B cell (primary cell): Measurements from ENCODE around the gene BRWD1. TPM values are rescaled to one million over a fixed set of nuclear protein-coding genes. Genes with fewer than 3 reads are reported as not detected.

Experiments used
- ATAC-seq: fragments of 200-7000 bp; cut with Tn5 transposase; one replicate; pipeline ENCODE4 v1.10.0; 2021; ENCODE audit warnings: low read depth, mild to moderate bottlenecking, moderate number of reproducible peaks, moderate library complexity
- CTCF ChIA-PET: fragments of 350-600 bp; sonication (Branson Sonifier 250); formaldehyde crosslinking; loops from one replicate; lab custom pipeline; 2021; ENCODE audit warnings: antibody characterized with exemption, inconsistent platforms; lab: Charles Lee
- POLR2A ChIA-PET: fragments of 350-600 bp; sonication (Branson Sonifier 250); formaldehyde crosslinking; loops from one replicate; lab custom pipeline; 2021; ENCODE audit warnings: antibody characterized with exemption; lab: Charles Lee
- DNase-seq: peaks from one replicate; pipeline ENCODE4 v3.0.0; 2013
- H2AFZ ChIP-seq: 2 replicates; pipeline ENCODE4 v1.6.1; 2012; ENCODE audit warnings: mild to moderate bottlenecking, low read depth, low read length; ENCODE audit not compliant: insufficient read depth, poor library complexity, severe bottlenecking
- H3K27ac ChIP-seq, 2 donors: 1 replicate in 1 of 2; 2 replicates in 1 of 2; pipeline ENCODE4 v1.5.1; 2012 to 2013; ENCODE audit warnings: low read length in 2 of 2, mild to moderate bottlenecking in 2 of 2, moderate library complexity in 1 of 2
- H3K27me3 ChIP-seq, 4 experiments: fragments of 200-600 bp in 1 of 4; sonication (generic) in 1 of 4; replicated peaks in 1 of 4; 1 replicate in 2 of 4; 2 replicates in 2 of 4; pipeline versions ENCODE4 v1.6.1 to v1.7.0; 2013 to 2016; ENCODE audit warnings: low read length in 3 of 4, mild to moderate bottlenecking in 2 of 4, mixed read lengths in 1 of 4, moderate library complexity in 1 of 4; ENCODE audit not compliant: insufficient read depth in 4 of 4, control insufficient read depth in 3 of 4; ENCODE audit errors: control extremely low read depth in 1 of 4
- H3K36me3 ChIP-seq, 2 experiments: replicated peaks in 1 of 2; 1 replicate in 1 of 2; 2 replicates in 1 of 2; pipeline versions ENCODE4 v1.6.1 to v1.7.1; 2013; ENCODE audit warnings: low read length in 1 of 2; ENCODE audit not compliant: insufficient read depth in 2 of 2, control insufficient read depth in 1 of 2; ENCODE audit errors: control extremely low read depth in 1 of 2, extremely low read depth in 1 of 2
- H3K4me1 ChIP-seq, 2 donors: fragments of 200-600 bp in 1 of 2; sonication (generic) in 1 of 2; 1 replicate in 1 of 2; 2 replicates in 1 of 2; pipeline versions ENCODE4 v1.5.1 to v1.6.1; 2013 to 2017; ENCODE audit warnings: low read length in 2 of 2; ENCODE audit not compliant: control insufficient read depth in 2 of 2, insufficient read depth in 2 of 2
- H3K4me2 ChIP-seq: replicated peaks from 2 replicates; pipeline ENCODE3; 2012; ENCODE audit warnings: mild to moderate bottlenecking, low read depth, low read length; ENCODE audit not compliant: poor library complexity, severe bottlenecking
- H3K4me3 ChIP-seq, 5 experiments: fragments of 200-600 bp in 1 of 5; sonication (generic) in 1 of 5; 1 replicate in 3 of 5; 2 replicates in 2 of 5; pipeline versions ENCODE4 v1.5.1 to v1.7.0; 2011 to 2016; ENCODE audit warnings: low read length in 4 of 5, mild to moderate bottlenecking in 4 of 5, low read depth in 2 of 5, control low read depth in 1 of 5, moderate library complexity in 1 of 5; ENCODE audit not compliant: insufficient read depth in 1 of 5; ENCODE audit errors: control extremely low read depth in 1 of 5, extremely low read depth in 1 of 5
- H3K79me2 ChIP-seq: fragments of 200-600 bp; sonication (generic); one replicate; pipeline ENCODE4 v1.6.0; 2016; ENCODE audit warnings: low read length; ENCODE audit not compliant: control insufficient read depth, insufficient read depth
- H3K9ac ChIP-seq: fragments of 200-600 bp; sonication (generic); 2 replicates; pipeline ENCODE4 v1.6.1; 2017; ENCODE audit warnings: mild to moderate bottlenecking, low read length, moderate library complexity
- H3K9me3 ChIP-seq, 3 donors: one replicate each; pipeline versions ENCODE4 v1.6.1 to v1.7.1; 2013; ENCODE audit warnings: low read length in 2 of 3; ENCODE audit not compliant: control insufficient read depth in 2 of 3, insufficient read depth in 1 of 3; ENCODE audit errors: control extremely low read depth in 1 of 3
- H4K20me1 ChIP-seq: 2 replicates; pipeline ENCODE4 v1.6.0; 2012; ENCODE audit warnings: mild to moderate bottlenecking, low read length; ENCODE audit not compliant: insufficient read depth, control insufficient read depth, poor library complexity, severe bottlenecking
- H3K27ac Mint-ChIP-seq: one replicate; pipeline ENCODE4 v1.8.0; 2021; ENCODE audit warnings: mixed read lengths
- H3K27me3 Mint-ChIP-seq: one replicate; pipeline ENCODE4 v1.8.0; 2021; ENCODE audit warnings: mixed read lengths
- H3K4me1 Mint-ChIP-seq: one replicate; pipeline ENCODE4 v1.8.0; 2021; ENCODE audit warnings: mixed read lengths
- H3K4me3 Mint-ChIP-seq: one replicate; pipeline ENCODE4 v1.8.0; 2021; ENCODE audit warnings: mixed read lengths
- H3K9me3 Mint-ChIP-seq: one replicate; pipeline ENCODE4 v1.8.0; 2022; ENCODE audit warnings: mixed read lengths; ENCODE audit not compliant: insufficient read depth
- CTCF ChIP-seq: fragments of 200-600 bp; IDR thresholded peaks from one replicate; pipeline ENCODE4 v1.8.0; 2022; ENCODE audit warnings: antibody characterized with exemption, mild to moderate bottlenecking
- EZH2 ChIP-seq: IDR thresholded peaks from 2 replicates; pipeline ENCODE4 v1.6.1; 2012; ENCODE audit warnings: borderline replicate concordance, low read depth, mild to moderate bottlenecking, moderate library complexity, low read length; ENCODE audit not compliant: insufficient read depth, poor library complexity, severe bottlenecking
- WGBS: methylation state at CpG from one replicate; pipeline ENCODE4 v1.1.5; 2013; ENCODE audit warnings: missing lambda C conversion rate; ENCODE audit not compliant: insufficient coverage; 5-methylcytosine and 5-hydroxymethylcytosine counted together
- intact Hi-C: fragments of 100-400 bp; cut with micrococcal nuclease; formaldehyde crosslinking; loops from one replicate; pipeline ENCODE4 v1.10.0; 2022
- polyA plus RNA-seq: library from polyadenylated mRNA; depleted of rRNA; stranded (reverse); fragments of >200 nt; gene quantifications from 2 replicates; pipeline ENCODE4 v1.2.3, GENCODE V29; 2012
- total RNA-seq, 2 donors: library from RNA; stranded (reverse); fragments of 120-200 nt in 1 of 2; gene quantifications; 1 replicate in 1 of 2; 2 replicates in 1 of 2; pipeline versions ENCODE4 v1.2.3 to v1.2.4, GENCODE V29; 2013 to 2022

BRWD1 gene
- total and polyA plus RNA-seq, 2 donors (not counting 1 experiment from before 2014, with no cell fraction given): 9.4 to 93.9 TPM

GRCh38 chr21:39148975-39149374 lies 164.5 kb downstream of the BRWD1 start:
- no peak overlapping the region for H3K27ac ChIP-seq
- no peak overlapping the region for H2AFZ ChIP-seq
- no peaks in the 10 kb centered on the region for H3K36me3 ChIP-seq
- 100% methylated on average over 2 of the region's 2 CpGs for WGBS
- no peak for TF ChIP-seq CTCF
- TF ChIP-seq EZH2: no peak
- no peaks in the 10 kb centered on the region for H4K20me1 ChIP-seq
- intact Hi-C loops: no loop called here
- POLR2A ChIA-PET: no interaction called here
- H3K79me2 ChIP-seq: no peaks in the 10 kb centered on the region
- Mint-ChIP-seq H3K27me3 (peaks cover 8% of the 10 kb centered on the region), H3K4me1 (no peaks in the 10 kb centered on the region), H3K27ac (no peak overlapping the region), H3K9me3 (peaks cover 2% of the 10 kb centered on the region), H3K4me3 (no peak overlapping the region)
- no peak for DNase-seq
- no peak overlapping the region for H3K4me3 ChIP-seq
- no peaks in the 10 kb centered on the region for H3K4me1 ChIP-seq
- no peaks in the 10 kb centered on the region for H3K9me3 ChIP-seq
- CTCF ChIA-PET: no interaction called here
- peaks cover 0 to 3% (median 0%) of the 10 kb centered on the region in 4 experiments for H3K27me3 ChIP-seq
- no peak overlapping the region for H3K4me2 ChIP-seq
- no peak overlapping the region for H3K9ac ChIP-seq
- ATAC-seq: no peak

- ATAC-seq (no peak), DNase-seq (no peak)
- H3K79me2 ChIP-seq: no peaks in the 10 kb centered on the region
- H3K9ac ChIP-seq: no peak overlapping the region
- H2AFZ ChIP-seq: peak overlapping the region; percentile 52
- Mint-ChIP-seq H3K4me3 (no peak overlapping the region), H3K27ac (no peak overlapping the region), H3K4me1 (no peaks in the 10 kb centered on the region), H3K27me3 (peaks cover 3% of the 10 kb centered on the region), H3K9me3 (peaks cover 2% of the 10 kb centered on the region)
- intact Hi-C loops: no loop called here
- CTCF ChIA-PET: no interaction called here
- POLR2A ChIA-PET: no interaction called here
- H3K4me3 ChIP-seq: no peak overlapping the region
- no peak overlapping the region for H3K27ac ChIP-seq
- no peaks in the 10 kb centered on the region for H4K20me1 ChIP-seq
- WGBS: no CpG with 5 or more reads among the region's 3 CpGs
- H3K4me1 ChIP-seq: no peaks in the 10 kb centered on the region
- H3K4me2 ChIP-seq: no peak overlapping the region
- TF ChIP-seq CTCF (no peak), EZH2 (no peak)
- no peaks in the 10 kb centered on the region for H3K27me3 ChIP-seq
- no peaks in the 10 kb centered on the region for H3K36me3 ChIP-seq
- H3K9me3 ChIP-seq: no peaks in the 10 kb centered on the region
These were observed 169.2 kb downstream of the BRWD1 start for GRCh38 chr21:39144191-39144590.
